CD14-positive monocyte (primary cell): ENCODE data around the gene UBL4A. TPM values are rescaled to one million over a fixed set of nuclear protein-coding genes. Genes with fewer than 3 reads are reported as not detected.
A peak's percentile ranks its signal among the peaks of the same experiment; 100 is the strongest.

Experiments
- DNase-seq, 3 donors: peaks; one replicate each; pipeline ENCODE4 v3.0.0-alpha.2; 2011 to 2022
- H2AFZ ChIP-seq: 2 replicates; pipeline ENCODE4 v1.6.0; 2012; ENCODE audit warnings: mild to moderate bottlenecking, low read depth, low read length, inconsistent platforms; ENCODE audit not compliant: insufficient read depth, poor library complexity, severe bottlenecking
- H3K27ac ChIP-seq, 2 donors: 1 replicate in 1 of 2; 2 replicates in 1 of 2; pipeline ENCODE4 v1.5.1; 2012 to 2013; ENCODE audit warnings: low read length in 2 of 2, control low read depth in 1 of 2, inconsistent platforms in 1 of 2, low read depth in 1 of 2, mild to moderate bottlenecking in 1 of 2
- H3K27me3 ChIP-seq, 2 donors: one replicate each; pipeline versions ENCODE4 v1.6.0 to v1.6.1; 2011 to 2013; ENCODE audit warnings: low read length in 2 of 2; ENCODE audit not compliant: control insufficient read depth in 2 of 2, insufficient read depth in 2 of 2
- H3K36me3 ChIP-seq, 2 donors: replicated peaks in 1 of 2; 1 replicate in 1 of 2; 2 replicates in 1 of 2; pipeline versions ENCODE4 v1.5.1 to v1.6.1; 2012 to 2013; ENCODE audit warnings: low read length in 2 of 2, control low read depth in 1 of 2, inconsistent platforms in 1 of 2, mild to moderate bottlenecking in 1 of 2; ENCODE audit not compliant: insufficient read depth in 2 of 2, control insufficient read depth in 1 of 2
- H3K4me1 ChIP-seq, 2 donors: 1 replicate in 1 of 2; 2 replicates in 1 of 2; pipeline versions ENCODE4 v1.5.1 to v1.6.1; 2012 to 2013; ENCODE audit warnings: low read length in 2 of 2, control low read depth in 1 of 2, inconsistent platforms in 1 of 2, mild to moderate bottlenecking in 1 of 2, moderate library complexity in 1 of 2; ENCODE audit not compliant: insufficient read depth in 2 of 2, control insufficient read depth in 1 of 2
- H3K4me2 ChIP-seq: replicated peaks from 2 replicates; pipeline ENCODE3; 2012; ENCODE audit warnings: low read length, moderate library complexity, mild to moderate bottlenecking; ENCODE audit not compliant: poor library complexity, severe bottlenecking; ENCODE audit errors: extremely low read depth
- H3K4me3 ChIP-seq, 3 experiments: fragments of 200-600 bp in 1 of 3; sonication (generic) in 1 of 3; replicated peaks in 1 of 3; 1 replicate in 2 of 3; 2 replicates in 1 of 3; pipeline ENCODE4 v1.5.1; 2011 to 2013; ENCODE audit warnings: low read length in 3 of 3, mild to moderate bottlenecking in 3 of 3, control low read depth in 2 of 3, low read depth in 2 of 3, inconsistent platforms in 1 of 3, moderate library complexity in 1 of 3
- H3K79me2 ChIP-seq: 2 replicates; pipeline ENCODE4 v1.6.0; 2012; ENCODE audit warnings: mild to moderate bottlenecking, control low read depth, inconsistent platforms, low read length, moderate library complexity; ENCODE audit not compliant: insufficient read depth
- H3K9ac ChIP-seq: 2 replicates; pipeline ENCODE4 v1.6.0; 2017; ENCODE audit warnings: low read length, mild to moderate bottlenecking; ENCODE audit not compliant: insufficient read depth, poor library complexity, severe bottlenecking
- H3K9me3 ChIP-seq, 2 donors: replicated peaks in 1 of 2; 1 replicate in 1 of 2; 2 replicates in 1 of 2; pipeline versions ENCODE4 v1.5.1 to v1.6.1; 2012 to 2013; ENCODE audit warnings: low read length in 2 of 2, control low read depth in 1 of 2; ENCODE audit not compliant: control insufficient read depth in 1 of 2, insufficient read depth in 1 of 2
- H4K20me1 ChIP-seq: 2 replicates; pipeline ENCODE4 v1.6.0; 2012; ENCODE audit warnings: mild to moderate bottlenecking, low read length, control low read depth, moderate library complexity; ENCODE audit not compliant: insufficient read depth
- H3K27ac Mint-ChIP-seq, 7 donors: one replicate each; pipeline ENCODE4 v1.8.0; 2020; ENCODE audit warnings: mild to moderate bottlenecking in 7 of 7, mixed read lengths in 7 of 7, moderate library complexity in 6 of 7, inconsistent platforms in 2 of 7
- H3K27me3 Mint-ChIP-seq, 3 donors: one replicate each; pipeline ENCODE4 v1.8.0; 2021 to 2022; ENCODE audit warnings: low read depth in 3 of 3, mild to moderate bottlenecking in 3 of 3, mixed read lengths in 3 of 3, moderate library complexity in 3 of 3, inconsistent platforms in 1 of 3
- H3K36me3 Mint-ChIP-seq, 2 donors: one replicate each; pipeline ENCODE4 v1.8.0; 2020; ENCODE audit warnings: mixed read lengths in 2 of 2, inconsistent platforms in 1 of 2, mild to moderate bottlenecking in 1 of 2
- H3K4me1 Mint-ChIP-seq: one replicate; pipeline ENCODE4 v1.8.0; 2020; ENCODE audit warnings: mild to moderate bottlenecking, mixed read lengths
- H3K4me3 Mint-ChIP-seq, 2 donors: one replicate each; pipeline ENCODE4 v1.8.0; 2020; ENCODE audit warnings: mild to moderate bottlenecking in 2 of 2, mixed read lengths in 2 of 2, moderate library complexity in 1 of 2
- H3K9me3 Mint-ChIP-seq, 7 donors: one replicate each; pipeline ENCODE4 v1.8.0; 2020 to 2022; ENCODE audit warnings: mixed read lengths in 7 of 7, mild to moderate bottlenecking in 6 of 7, moderate library complexity in 6 of 7, inconsistent platforms in 2 of 7
- CTCF ChIP-seq: fragments of 200-600 bp; IDR thresholded peaks from one replicate; pipeline ENCODE4 v1.8.0; 2022; ENCODE audit warnings: antibody characterized with exemption, mild to moderate bottlenecking
- WGBS: methylation state at CpG from one replicate; pipeline ENCODE4 v1.1.5; 2013; ENCODE audit warnings: missing lambda C conversion rate; ENCODE audit not compliant: insufficient coverage; 5-methylcytosine and 5-hydroxymethylcytosine counted together
- intact Hi-C, 2 donors: fragments of 100-400 bp; cut with micrococcal nuclease; formaldehyde crosslinking; loops; one replicate each; pipeline versions ENCODE4 v1.15.0 to v1.15.1; 2023
- polyA plus RNA-seq, 3 donors: library from polyadenylated mRNA; depleted of rRNA in 1 of 3; unstranded in 2 of 3; stranded (reverse) in 1 of 3; fragments of 300-500 nt in 2 of 3; fragments of >200 nt in 1 of 3; fragmentation: Illumina TruSeq in 2 of 3; gene quantifications; 1 replicate in 2 of 3; 2 replicates in 1 of 3; pipeline ENCODE4 v1.2.3, GENCODE V29; 2012 to 2021

UBL4A gene
- polyA plus RNA-seq, 3 donors = 27.9 to 29.0 (median 28.1) TPM

- peaks cover 12 to 18% of the 10 kb centered on the region in 2 donors for H3K36me3 Mint-ChIP-seq
- no peak overlapping the region for H3K9ac ChIP-seq
- peak overlapping the region; percentile 56 to 77 (median 66) for H3K27ac Mint-ChIP-seq
- no peaks in the 10 kb centered on the region for H3K9me3 ChIP-seq
- H3K36me3 ChIP-seq = peaks cover 0 to 3% of the 10 kb centered on the region in 2 donors
- peaks cover 0 to 18% (median 4%) of the 10 kb centered on the region in 7 donors for H3K9me3 Mint-ChIP-seq
- H3K27me3 ChIP-seq = no peaks in the 10 kb centered on the region
- peaks cover 0 to 17% (median 3%) of the 10 kb centered on the region in 3 donors for H3K27me3 Mint-ChIP-seq
- peaks cover 27% of the 10 kb centered on the region for H3K4me1 Mint-ChIP-seq
- intact Hi-C loops = no loop called here
- peak overlapping the region; percentile 27 to 66 for H3K27ac ChIP-seq
- peak; percentile 49 to 70 (median 65) for DNase-seq
- H3K4me3 ChIP-seq = peak overlapping the region in 1 of 3 experiments; percentile 74
- TF ChIP-seq CTCF = no peak
- H3K4me1 ChIP-seq = peaks cover 35 to 49% of the 10 kb centered on the region in 2 donors
- H4K20me1 ChIP-seq = no peaks in the 10 kb centered on the region
- no peak overlapping the region for H2AFZ ChIP-seq
- H3K4me2 ChIP-seq = peak overlapping the region; percentile 77
- H3K4me3 Mint-ChIP-seq = peak overlapping the region; percentile 46 to 65
- H3K79me2 ChIP-seq = peaks cover 20% of the 10 kb centered on the region
- WGBS = 48% methylated on average over 5 of the region's 16 CpGs
Observed at GRCh38 chrX:154484255-154485149, 1.9 kb downstream of the UBL4A start.

- H3K4me3 Mint-ChIP-seq = no peak overlapping the region
- intact Hi-C loops = no loop called here
- H3K4me1 ChIP-seq = peaks cover 35 to 47% of the 10 kb centered on the region in 2 donors
Observed at GRCh38 chrX:154483325-154483724, 3.1 kb downstream of the UBL4A start.

More at GRCh38 chrX:154483325-154483724, 3.1 kb downstream of the UBL4A start:
- peaks cover 0 to 18% (median 3%) of the 10 kb centered on the region in 3 donors for H3K27me3 Mint-ChIP-seq
- peaks cover 25% of the 10 kb centered on the region for H3K4me1 Mint-ChIP-seq
- TF ChIP-seq CTCF = no peak
- WGBS = 36% methylated on average over 2 of the region's 7 CpGs
- Histone ChIP-seq H3K79me2 (peaks cover 17% of the 10 kb centered on the region), H3K9ac (no peak overlapping the region), H3K27ac (no peak overlapping the region), H3K27me3 (no peaks in the 10 kb centered on the region), H3K9me3 (no peaks in the 10 kb centered on the region), H3K36me3 (peaks cover 0 to 3% of the 10 kb centered on the region in 2 donors), H2AFZ (no peak overlapping the region), H4K20me1 (no peaks in the 10 kb centered on the region), H3K4me3 (no peak overlapping the region), H3K4me2 (no peak overlapping the region)
- H3K9me3 Mint-ChIP-seq = peaks cover 0 to 10% (median 5%) of the 10 kb centered on the region in 7 donors
- H3K36me3 Mint-ChIP-seq = peaks cover 8 to 15% of the 10 kb centered on the region in 2 donors
- H3K27ac Mint-ChIP-seq = peak overlapping the region in 1 of 7 donors; percentile 42
- DNase-seq = no peak
